HG03378 (cell line): ENCODE measurements around the gene ZNF446.
"Not testable (repeated sequence)": the region's sequence is repeated elsewhere in the genome, so short reads cannot be mapped to it uniquely, and the experiment has no call there.

Experiments
- ATAC-seq: cut with Tn5 transposase; IDR thresholded peaks from one replicate; pipeline ENCODE4 v1.9.1; 2021; ENCODE audit warnings: mild to moderate bottlenecking, moderate library complexity; ENCODE audit not compliant: unreplicated experiment

Gene ZNF446

GRCh38 chr19:58475714-58476497, at the start of gene ZNF446:
TSS of gene ZNF446 (plus strand) at chr19:58476352. CDS start at chr19:58477219, 867 bp downstream.
- peak; percentile 74 for ATAC-seq

- ATAC-seq = no peak
Observed at GRCh38 chr19:58428617-58429016, 47.5 kb upstream of the ZNF446 start.

- no peak for ATAC-seq
Observed at GRCh38 chr19:58429745-58430144, 46.4 kb upstream of the ZNF446 start.

DNA sequence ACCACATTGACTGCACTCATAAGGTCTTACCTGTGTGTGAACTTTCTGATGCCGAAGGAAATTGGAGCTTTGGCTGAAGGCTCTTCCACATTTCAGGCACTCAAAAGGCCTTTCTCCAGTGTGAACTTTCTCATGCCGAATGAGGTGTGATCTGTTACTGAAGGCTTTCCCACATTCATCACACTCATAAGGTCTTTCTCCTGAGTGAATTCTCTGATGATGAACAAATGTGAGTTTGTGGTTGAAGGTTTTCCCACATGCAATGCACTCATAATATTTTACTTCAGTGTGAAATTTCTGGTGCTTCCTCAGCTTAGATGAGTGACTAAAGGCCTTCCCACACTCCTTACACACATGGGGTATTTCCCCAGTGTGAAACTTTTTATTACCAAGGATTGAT, 41.9 kb upstream of the ZNF446 start:
- ATAC-seq = no peak

GRCh38 chr19:58439576-58440554, 36.3 kb upstream of the ZNF446 start, which contains the start of gene ZNF132:
TSS of gene ZNF132 (minus strand) at chr19:58440153. CDS start at chr19:58439821, 332 bp downstream.
- peak; percentile 96 for ATAC-seq

DNA sequence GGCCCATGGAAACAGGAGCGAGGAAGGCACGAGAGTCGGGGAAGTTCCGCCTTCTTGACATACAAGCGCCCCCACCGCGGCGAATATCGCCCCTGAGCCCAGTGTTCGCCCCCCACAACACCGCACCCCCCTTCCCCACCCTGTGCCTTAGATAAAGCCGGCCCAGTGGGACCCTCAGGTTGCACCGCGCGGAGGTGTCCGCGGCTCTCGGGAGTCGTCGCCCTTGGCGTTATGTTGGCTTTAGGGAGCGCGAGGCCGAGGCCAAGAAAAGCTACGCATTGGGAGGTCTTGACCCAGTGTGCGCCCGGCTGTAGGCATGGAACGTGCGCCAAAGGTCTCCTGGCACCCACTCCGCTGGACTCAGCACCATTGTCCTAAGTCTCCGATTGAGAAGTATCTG, 35.6 kb upstream of the ZNF446 start:
- no peak for ATAC-seq

GRCh38 chr19:58442986-58443385, 33.2 kb upstream of the ZNF446 start:
- ATAC-seq = not testable (repeated sequence)

GRCh38 chr19:58448860-58449259, 27.3 kb upstream of the ZNF446 start:
- not testable (repeated sequence) for ATAC-seq

DNA sequence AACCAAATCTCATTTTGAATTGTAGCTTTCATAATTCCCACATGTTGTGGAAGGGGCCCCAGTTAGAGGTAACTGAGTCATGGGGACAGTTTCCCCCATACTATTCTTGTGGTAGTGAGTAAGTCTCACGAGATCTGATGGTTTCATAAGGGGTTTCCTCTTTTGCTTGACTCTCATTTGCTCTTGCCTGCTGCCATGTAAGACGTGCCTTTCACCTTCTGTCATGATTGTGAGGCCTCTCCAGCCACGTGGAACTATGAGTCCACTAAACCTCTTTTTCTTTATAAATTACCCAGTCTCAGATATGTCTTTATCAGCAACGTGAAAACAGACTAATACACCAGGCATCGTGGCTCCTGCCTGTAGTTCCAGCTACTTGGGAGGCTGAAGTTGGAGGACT, 26.2 kb upstream of the ZNF446 start:
- ATAC-seq = not testable (repeated sequence)

DNA sequence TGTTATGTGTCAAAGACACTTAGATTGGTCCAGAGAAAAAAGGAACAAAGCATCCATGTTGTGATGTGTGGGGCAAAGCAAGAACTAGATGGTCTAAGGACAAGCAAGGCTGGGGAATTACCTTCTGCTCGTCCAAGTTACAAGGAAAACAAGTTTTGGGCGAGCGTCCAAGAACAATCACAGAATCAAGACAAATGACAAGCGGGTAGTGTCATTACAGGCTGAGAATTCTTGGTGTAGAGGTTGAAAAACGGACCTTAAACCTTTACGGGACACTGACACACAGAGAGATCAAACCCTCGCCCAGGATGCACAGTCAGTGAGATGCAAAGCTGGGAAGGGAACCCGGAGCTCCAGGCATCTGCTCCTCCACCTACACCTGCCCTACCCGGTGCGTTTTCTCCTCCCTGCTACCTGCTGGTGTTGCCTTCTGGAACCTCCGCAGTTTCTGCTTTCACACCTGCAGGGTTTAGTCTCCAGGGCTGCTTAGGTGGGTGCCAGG, 25.2 kb upstream of the ZNF446 start:
- ATAC-seq = peak; percentile 3

DNA sequence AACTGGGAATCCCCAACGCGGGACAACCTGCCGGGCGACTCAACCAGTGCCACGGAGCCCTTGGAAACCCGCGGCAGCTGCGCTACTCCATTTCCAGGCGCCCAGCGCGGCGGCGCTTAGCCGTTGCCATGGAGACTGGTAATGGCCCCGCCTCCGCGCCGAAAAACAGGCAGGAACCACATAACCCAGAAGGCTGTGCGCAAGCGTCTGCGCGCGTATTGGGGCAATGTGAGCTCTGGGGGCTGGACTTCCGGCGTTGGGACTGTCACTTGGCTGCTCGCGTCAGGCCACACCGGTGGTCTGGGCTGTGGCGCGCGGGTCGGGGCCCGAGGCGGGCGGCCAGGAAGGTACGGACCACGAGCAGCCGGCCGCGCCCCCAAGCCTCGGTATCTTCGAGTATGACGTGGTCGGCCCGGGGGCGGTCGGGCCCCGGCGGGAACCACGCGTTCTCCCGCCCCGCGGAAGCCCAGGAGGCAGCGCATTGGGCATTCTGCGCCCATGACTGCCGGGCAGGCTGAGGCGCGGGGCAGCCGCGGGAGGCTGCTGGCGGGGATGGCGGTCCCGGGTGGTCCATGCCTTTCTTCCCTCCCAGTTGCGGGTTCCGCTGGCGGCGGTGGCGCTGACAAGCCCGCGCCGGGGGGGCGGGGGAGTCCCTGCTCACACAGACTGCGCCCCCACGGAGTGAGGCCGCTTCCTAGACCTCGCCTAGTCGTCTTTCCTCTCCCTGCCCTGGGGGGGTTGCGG, 24.6 kb upstream of the ZNF446 start, which contains the start of gene ZNF324B:
ZNF324B (plus strand) TSS at position 265 of the 744 bp plus-strand sequence. CDS start 2,080 bp downstream, outside the sequence.
- peak; percentile 89 for ATAC-seq

DNA sequence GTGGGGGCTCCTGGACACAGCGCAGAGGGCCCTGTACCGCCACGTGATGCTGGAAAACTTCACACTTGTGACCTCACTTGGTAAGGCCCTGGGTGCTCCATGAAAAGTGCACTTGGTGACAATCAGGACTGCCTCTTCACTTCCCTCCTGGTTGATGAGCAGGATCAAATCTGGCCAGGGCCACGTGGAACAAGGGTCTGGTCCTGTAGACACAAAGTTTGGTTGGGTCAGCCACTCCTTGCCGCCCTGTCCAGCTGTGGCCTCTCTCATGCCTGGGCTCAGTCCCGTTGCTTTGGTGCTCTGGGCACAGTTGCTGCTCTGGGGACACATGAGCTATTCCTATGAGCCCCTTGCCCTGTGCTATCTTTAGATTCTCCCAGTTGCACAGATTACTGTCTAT, 22.4 kb upstream of the ZNF446 start:
- ATAC-seq = no peak

GRCh38 chr19:58455306-58455705, 20.8 kb upstream of the ZNF446 start:
- no peak for ATAC-seq

GRCh38 chr19:58456111-58456510, 20.0 kb upstream of the ZNF446 start:
- no peak for ATAC-seq

GRCh38 chr19:58460039-58460438, 16.1 kb upstream of the ZNF446 start:
- ATAC-seq = no peak

GRCh38 chr19:58466089-58466759, 9.9 kb upstream of the ZNF446 start:
- peak; percentile 15 for ATAC-seq

GRCh38 chr19:58466760-58467589, 9.2 kb upstream of the ZNF446 start, which contains the start of gene ZNF324:
TSS of gene ZNF324 (plus strand) at chr19:58467080. CDS start at chr19:58469186, 2,106 bp downstream.
- ATAC-seq = peak; percentile 83

DNA sequence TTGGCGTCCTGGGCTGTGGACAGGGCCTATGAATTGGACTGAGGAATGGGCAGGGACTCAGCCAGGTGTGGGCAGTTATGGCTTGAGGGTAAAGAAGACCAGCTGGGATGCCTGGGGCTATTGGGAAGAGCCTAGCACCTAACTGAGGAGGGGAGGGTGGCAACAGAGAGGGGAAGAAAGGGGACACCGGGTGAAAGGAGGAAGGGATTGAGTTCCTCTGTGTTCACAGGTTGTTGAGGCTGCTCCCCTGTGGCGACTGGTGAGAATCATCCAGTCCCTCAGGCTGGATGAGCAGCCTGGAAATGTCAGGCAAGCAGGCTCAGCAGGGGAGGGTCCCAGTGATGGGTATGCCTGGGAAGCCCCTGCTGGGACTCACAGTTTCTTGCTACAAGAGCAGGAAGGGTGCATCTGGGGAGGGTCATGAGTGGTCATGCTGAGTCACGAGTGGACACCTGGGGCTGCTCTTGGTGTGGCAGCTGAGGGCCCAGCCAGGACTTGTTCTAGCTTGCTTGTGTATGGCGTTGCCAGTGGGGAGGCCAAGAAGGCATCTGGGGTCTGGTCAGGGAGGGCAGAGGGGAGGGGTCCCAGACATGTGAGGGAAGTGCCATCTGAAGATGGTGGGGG, 7.8 kb upstream of the ZNF446 start:
- ATAC-seq = no peak
